Mucosa of stomach (tissue), 1 donor: ENCODE measurements around the gene LLGL2.
"Not testable (repeated sequence)": the region's sequence is repeated elsewhere in the genome, so short reads cannot be mapped to it uniquely, and the experiment has no call there.

Experiments
- H3K27me3 ChIP-seq: one replicate; pipeline ENCODE4 v1.7.0; 2013; ENCODE audit warnings: mild to moderate bottlenecking, low read length; ENCODE audit not compliant: control insufficient read depth, insufficient read depth
- H3K36me3 ChIP-seq: one replicate; pipeline ENCODE4 v1.7.0; 2013; ENCODE audit warnings: low read length; ENCODE audit not compliant: control insufficient read depth, insufficient read depth
- H3K4me1 ChIP-seq: one replicate; pipeline ENCODE4 v1.7.0; 2013; ENCODE audit warnings: mild to moderate bottlenecking, low read length; ENCODE audit not compliant: control insufficient read depth, insufficient read depth
- H3K4me3 ChIP-seq: one replicate; pipeline ENCODE4 v1.7.0; 2013; ENCODE audit warnings: low read length
- H3K9ac ChIP-seq: one replicate; pipeline ENCODE4 v1.7.0; 2013; ENCODE audit warnings: mild to moderate bottlenecking, low read length, moderate library complexity
- H3K9me3 ChIP-seq: one replicate; pipeline ENCODE4 v1.7.0; 2013; ENCODE audit warnings: mild to moderate bottlenecking, low read length, moderate library complexity; ENCODE audit not compliant: control insufficient read depth
- donor health status: Pancreatic carcinoma.

LLGL2 gene

GRCh38 chr17:75573540-75573957, 48.1 kb downstream of the LLGL2 start:
- H3K9ac ChIP-seq: no peak overlapping the region
- no peaks in the 10 kb centered on the region for H3K27me3 ChIP-seq
- H3K4me1 ChIP-seq: peaks cover 17% of the 10 kb centered on the region
- H3K4me3 ChIP-seq: no peak overlapping the region
- peaks cover 13% of the 10 kb centered on the region for H3K36me3 ChIP-seq
- no peaks in the 10 kb centered on the region for H3K9me3 ChIP-seq

GRCh38 chr17:75573994-75574393, 48.5 kb downstream of the LLGL2 start:
- Histone ChIP-seq H3K36me3 (peaks cover 8% of the 10 kb centered on the region), H3K9me3 (no peaks in the 10 kb centered on the region), H3K4me3 (no peak overlapping the region), H3K27me3 (no peaks in the 10 kb centered on the region), H3K4me1 (peaks cover 22% of the 10 kb centered on the region), H3K9ac (no peak overlapping the region)

GRCh38 chr17:75574404-75575036, 49.0 kb downstream of the LLGL2 start:
- H3K9ac ChIP-seq: no peak overlapping the region
- H3K27me3 ChIP-seq: no peaks in the 10 kb centered on the region
- peaks cover 8% of the 10 kb centered on the region for H3K36me3 ChIP-seq
- H3K4me1 ChIP-seq: peaks cover 25% of the 10 kb centered on the region
- no peaks in the 10 kb centered on the region for H3K9me3 ChIP-seq
- H3K4me3 ChIP-seq: no peak overlapping the region

DNA sequence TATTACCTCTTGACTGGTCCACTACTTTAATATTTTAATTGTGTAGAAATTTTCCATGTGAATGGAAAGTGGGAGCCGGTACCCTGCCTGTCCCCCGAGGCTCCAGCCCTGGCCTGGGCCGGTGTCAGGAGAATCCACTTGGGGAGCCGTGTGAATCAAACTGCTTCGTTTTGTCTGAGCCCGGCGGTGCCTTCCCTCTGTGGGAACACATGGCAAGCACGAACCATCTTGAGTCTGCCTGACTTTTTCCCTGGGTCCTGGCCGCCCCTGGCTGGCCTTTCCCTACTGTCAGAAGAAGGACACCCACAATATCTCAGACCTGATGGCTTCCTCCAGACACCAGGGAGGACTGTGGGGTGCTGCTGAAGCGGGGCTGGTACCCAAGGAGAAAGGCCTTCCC, 49.7 kb downstream of the LLGL2 start:
- Histone ChIP-seq H3K36me3 (peaks cover 8% of the 10 kb centered on the region), H3K27me3 (no peaks in the 10 kb centered on the region), H3K4me1 (peaks cover 25% of the 10 kb centered on the region), H3K9ac (no peak overlapping the region), H3K9me3 (no peaks in the 10 kb centered on the region), H3K4me3 (no peak overlapping the region)

GRCh38 chr17:75575728-75576127, 50.2 kb downstream of the LLGL2 start:
- no peak overlapping the region for H3K4me3 ChIP-seq
- H3K9ac ChIP-seq: no peak overlapping the region
- peaks cover 25% of the 10 kb centered on the region for H3K4me1 ChIP-seq
- H3K9me3 ChIP-seq: no peaks in the 10 kb centered on the region
- peaks cover 8% of the 10 kb centered on the region for H3K36me3 ChIP-seq
- H3K27me3 ChIP-seq: no peaks in the 10 kb centered on the region

GRCh38 chr17:75576661-75577060, 51.2 kb downstream of the LLGL2 start:
- H3K4me1 ChIP-seq: peaks cover 25% of the 10 kb centered on the region
- no peak overlapping the region for H3K9ac ChIP-seq
- H3K4me3 ChIP-seq: no peak overlapping the region
- H3K36me3 ChIP-seq: peaks cover 8% of the 10 kb centered on the region
- no peaks in the 10 kb centered on the region for H3K9me3 ChIP-seq
- H3K27me3 ChIP-seq: no peaks in the 10 kb centered on the region

DNA sequence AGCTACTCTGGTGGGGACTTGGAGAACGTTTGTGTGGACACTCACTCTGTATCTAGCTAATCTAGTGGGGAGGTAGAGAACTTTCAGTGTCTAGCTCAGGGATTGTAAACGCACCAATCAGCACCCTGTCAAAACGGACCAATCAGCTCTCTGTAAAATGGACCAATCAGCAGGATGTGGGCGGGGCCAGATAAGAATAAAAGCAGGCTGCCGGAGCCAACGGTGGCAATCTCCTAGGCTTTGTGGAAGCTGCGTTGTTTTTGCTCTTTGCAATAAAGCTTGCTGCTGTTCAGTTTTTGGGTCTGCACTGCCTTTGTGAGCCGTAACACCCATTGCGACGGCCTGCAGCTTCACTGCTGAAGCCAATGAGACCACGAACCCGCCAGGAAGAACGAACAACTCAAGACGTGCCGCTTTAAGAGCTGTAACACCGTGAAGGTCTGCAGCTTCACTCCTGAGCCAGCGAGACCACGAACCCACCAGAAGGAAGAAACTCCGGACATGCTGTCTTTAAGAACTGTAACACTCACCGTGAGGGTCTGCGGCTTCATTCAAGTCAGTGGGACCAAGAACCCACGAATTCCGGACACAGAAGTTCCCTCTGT, 55.7 kb downstream of the LLGL2 start:
- H3K27me3 ChIP-seq, H3K9ac ChIP-seq, H3K9me3 ChIP-seq, H3K36me3 ChIP-seq, H3K4me3 ChIP-seq: not testable (repeated sequence)
- H3K4me1 ChIP-seq: peaks cover 15% of the 10 kb centered on the region

- peaks cover 18% of the 10 kb centered on the region for H3K4me1 ChIP-seq
- H3K9me3 ChIP-seq, H3K36me3 ChIP-seq, H3K4me3 ChIP-seq, H3K9ac ChIP-seq, H3K27me3 ChIP-seq: not testable (repeated sequence)
Observed at GRCh38 chr17:75583197-75583596, 57.7 kb downstream of the LLGL2 start.

- H3K4me3 ChIP-seq: no peak overlapping the region
- H3K27me3 ChIP-seq: peaks cover 6% of the 10 kb centered on the region
Observed at GRCh38 chr17:75584849-75585175, 59.3 kb downstream of the LLGL2 start.

GRCh38 chr17:75587675-75588595, 62.4 kb downstream of the LLGL2 start, which contains the start of gene MYO15B:
Gene MYO15B (plus strand): TSS chr17:75587800. CDS start chr17:75588058, 258 bp downstream.
- Histone ChIP-seq H3K36me3 (no peaks in the 10 kb centered on the region), H3K9me3 (no peaks in the 10 kb centered on the region), H3K27me3 (peaks cover 6% of the 10 kb centered on the region), H3K9ac (peak within 1 kb of the TSS; percentile 68), H3K4me1 (peaks cover 26% of the 10 kb centered on the region), H3K4me3 (peak within 1 kb of the TSS; percentile 31)

More at GRCh38 chr17:75584849-75585175, 59.3 kb downstream of the LLGL2 start:
- Histone ChIP-seq H3K36me3 (no peaks in the 10 kb centered on the region), H3K4me1 (peaks cover 18% of the 10 kb centered on the region), H3K9me3 (no peaks in the 10 kb centered on the region), H3K9ac (no peak overlapping the region)

DNA sequence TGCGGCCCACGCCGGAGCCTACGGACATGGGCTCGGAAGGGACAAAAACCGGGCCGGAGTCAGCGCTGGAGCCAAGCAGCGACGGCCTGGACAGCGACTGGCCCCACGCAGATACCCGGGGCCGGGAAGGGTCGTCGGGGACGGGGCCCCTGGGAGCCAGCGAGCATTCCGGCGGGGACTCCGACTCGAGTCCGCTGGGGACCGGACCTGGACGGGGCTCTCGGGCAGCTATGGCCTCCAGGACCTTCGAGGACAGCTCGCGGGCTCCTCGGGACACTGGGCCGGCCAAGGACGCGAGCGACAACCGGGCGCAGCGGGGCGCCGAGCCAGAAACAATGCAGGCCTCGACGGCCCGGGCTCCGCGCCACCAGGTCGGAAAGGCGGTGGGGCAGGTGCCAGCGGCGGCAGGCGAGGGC, 63.1 kb downstream of the LLGL2 start:
- no peaks in the 10 kb centered on the region for H3K36me3 ChIP-seq
- no peaks in the 10 kb centered on the region for H3K9me3 ChIP-seq
- H3K4me1 ChIP-seq: peaks cover 26% of the 10 kb centered on the region
- H3K9ac ChIP-seq: peak overlapping the region; percentile 68
- peaks cover 6% of the 10 kb centered on the region for H3K27me3 ChIP-seq
- peak overlapping the region; percentile 12 for H3K4me3 ChIP-seq
